ENCODE measurements around the gene GUCA1A.
A peak's percentile ranks its signal among the peaks of the same experiment; 100 is the strongest.

GUCA1A gene

GRCh38 chr6:42173101-42173500 lies at the start of gene GUCA1A:
Gene GUCA1A (plus strand): TSS chr6:42173364. CDS start chr6:42173614, 250 bp downstream.
- DNase-seq: peak; percentile 92

GRCh38 chr6:42123379-42124103 lies 49.6 kb upstream of the GUCA1A start:
- DNase-seq: no peak

GRCh38 chr6:42124223-42124836 lies 48.8 kb upstream of the GUCA1A start:
- DNase-seq: no peak

GRCh38 chr6:42125231-42125630 lies 47.9 kb upstream of the GUCA1A start:
- no peak for DNase-seq

GRCh38 chr6:42125663-42126062 lies 47.5 kb upstream of the GUCA1A start:
- no peak for DNase-seq

GRCh38 chr6:42128460-42129359 lies 44.5 kb upstream of the GUCA1A start:
- DNase-seq: peak; percentile 95

- DNase-seq: no peak
Observed at GRCh38 chr6:42129360-42129676, 43.8 kb upstream of the GUCA1A start.

GRCh38 chr6:42131531-42131930 lies 41.6 kb upstream of the GUCA1A start:
- DNase-seq: peak; percentile 33

- DNase-seq: no peak
Observed at GRCh38 chr6:42133926-42134325, 39.2 kb upstream of the GUCA1A start.

GRCh38 chr6:42135161-42135560 lies 38.0 kb upstream of the GUCA1A start:
- DNase-seq: no peak

GRCh38 chr6:42135722-42136121 lies 37.4 kb upstream of the GUCA1A start:
- DNase-seq: no peak

GRCh38 chr6:42136508-42137193 lies 36.5 kb upstream of the GUCA1A start:
- peak; percentile 87 for DNase-seq

GRCh38 chr6:42137194-42137753 lies 35.9 kb upstream of the GUCA1A start:
- DNase-seq: no peak

- no peak for DNase-seq
Observed at GRCh38 chr6:42138190-42138589, 35.0 kb upstream of the GUCA1A start.

GRCh38 chr6:42138630-42139619 lies 34.2 kb upstream of the GUCA1A start:
- DNase-seq: peak; percentile 43

- DNase-seq: no peak
Observed at GRCh38 chr6:42140032-42140431, 33.1 kb upstream of the GUCA1A start.

- DNase-seq: no peak
Observed at GRCh38 chr6:42140756-42141602, 32.2 kb upstream of the GUCA1A start.

GRCh38 chr6:42141603-42142117 lies 31.5 kb upstream of the GUCA1A start:
- no peak for DNase-seq

- DNase-seq: no peak
Observed at GRCh38 chr6:42142118-42142835, 30.9 kb upstream of the GUCA1A start, which contains the start of gene C6orf132. Gene C6orf132 (minus strand): TSS chr6:42142620. CDS start chr6:42142444, 176 bp downstream.

Measured in NCI-H82 (cell line).